Peyer's patch (tissue), 4 donors: ENCODE data around the gene ZNF79. TPM values are rescaled to one million over a fixed set of nuclear protein-coding genes. Genes with fewer than 3 reads are reported as not detected.

Experiments
- DNase-seq, 3 donors: peaks; one replicate each; pipeline ENCODE4 v3.0.0-alpha.2; 2017 to 2019
- H3K27ac ChIP-seq, 4 donors: fragments of 200-600 bp; sonication (generic); one replicate each; pipeline ENCODE4 v1.5.1; 2016 to 2019
- H3K27me3 ChIP-seq, 2 donors: fragments of 200-600 bp; sonication (generic); one replicate each; pipeline ENCODE4 v1.5.1; 2019
- H3K36me3 ChIP-seq, 3 donors: fragments of 200-600 bp; sonication (generic); one replicate each; pipeline ENCODE4 v1.5.1; 2016 to 2019
- H3K4me1 ChIP-seq, 4 donors: fragments of 200-600 bp; sonication (generic); one replicate each; pipeline ENCODE4 v1.5.1; 2016 to 2019
- H3K4me3 ChIP-seq, 4 donors: fragments of 200-600 bp; sonication (generic); 1 replicate in 3 of 4; 2 replicates in 1 of 4; pipeline ENCODE4 v1.5.1; 2016 to 2019; ENCODE audit warnings: mild to moderate bottlenecking in 1 of 4
- H3K9me3 ChIP-seq, 4 donors: fragments of 200-600 bp; sonication (generic); one replicate each; pipeline ENCODE4 v1.5.1; 2016 to 2019; ENCODE audit warnings: mild to moderate bottlenecking in 1 of 4
- POLR2A ChIP-seq, 2 donors: fragments of 450-650 bp; IDR thresholded peaks; one replicate each; pipeline ENCODE4 v1.5.1; 2017; ENCODE audit warnings: antibody characterized with exemption in 2 of 2, mild to moderate bottlenecking in 2 of 2, moderate library complexity in 2 of 2
- total RNA-seq, 4 donors: library from RNA; depleted of rRNA; stranded (reverse); fragments of >200 nt; gene quantifications; one replicate each; pipeline ENCODE4 v1.1.0, GENCODE V29; 2016
- TF ChIP-seq, protein P1 (sequence below), 6 experiments: fragments of 450-650 bp in 4 of 6; fragments of 200-600 bp in 2 of 6; sonication (generic) in 1 of 6; IDR thresholded peaks; one replicate each; pipeline ENCODE4 v1.5.1; 2017 to 2019; ENCODE audit warnings: antibody characterized with exemption in 6 of 6, mild to moderate bottlenecking in 3 of 6, moderate library complexity in 1 of 6

Gene ZNF79
- total RNA-seq, 4 donors from 2014 or later, result 12.7 to 47.9 (median 14.4) TPM

DNA sequence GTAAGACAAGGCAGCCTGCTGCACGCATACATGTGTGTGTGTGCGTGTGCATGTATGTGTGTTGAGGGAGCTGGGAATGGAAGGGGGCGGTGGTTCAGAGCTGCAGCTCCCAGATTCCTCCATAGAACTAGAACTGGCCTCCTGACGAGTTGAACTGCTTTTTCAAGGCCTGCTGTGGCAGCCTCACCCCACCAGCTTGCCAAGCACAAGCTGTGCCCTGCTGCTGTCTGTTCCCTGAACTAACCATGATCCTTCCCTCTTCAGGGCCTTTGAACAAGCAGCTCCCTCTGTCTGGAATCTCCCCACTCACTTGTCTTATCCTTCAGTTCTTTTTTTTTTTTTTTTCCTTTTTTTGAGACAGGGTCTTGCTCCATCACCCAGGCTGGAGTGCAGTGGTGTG, 49.8 kb downstream of the ZNF79 start:
- TF ChIP-seq POLR2A (IDR thresholded peaks at IDR 0.05), result no peak
- TF ChIP-seq, protein P1, sequence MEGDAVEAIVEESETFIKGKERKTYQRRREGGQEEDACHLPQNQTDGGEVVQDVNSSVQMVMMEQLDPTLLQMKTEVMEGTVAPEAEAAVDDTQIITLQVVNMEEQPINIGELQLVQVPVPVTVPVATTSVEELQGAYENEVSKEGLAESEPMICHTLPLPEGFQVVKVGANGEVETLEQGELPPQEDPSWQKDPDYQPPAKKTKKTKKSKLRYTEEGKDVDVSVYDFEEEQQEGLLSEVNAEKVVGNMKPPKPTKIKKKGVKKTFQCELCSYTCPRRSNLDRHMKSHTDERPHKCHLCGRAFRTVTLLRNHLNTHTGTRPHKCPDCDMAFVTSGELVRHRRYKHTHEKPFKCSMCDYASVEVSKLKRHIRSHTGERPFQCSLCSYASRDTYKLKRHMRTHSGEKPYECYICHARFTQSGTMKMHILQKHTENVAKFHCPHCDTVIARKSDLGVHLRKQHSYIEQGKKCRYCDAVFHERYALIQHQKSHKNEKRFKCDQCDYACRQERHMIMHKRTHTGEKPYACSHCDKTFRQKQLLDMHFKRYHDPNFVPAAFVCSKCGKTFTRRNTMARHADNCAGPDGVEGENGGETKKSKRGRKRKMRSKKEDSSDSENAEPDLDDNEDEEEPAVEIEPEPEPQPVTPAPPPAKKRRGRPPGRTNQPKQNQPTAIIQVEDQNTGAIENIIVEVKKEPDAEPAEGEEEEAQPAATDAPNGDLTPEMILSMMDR (IDR thresholded peaks at IDR 0.05), result no peak
- H3K9me3 ChIP-seq, result no peaks in the 10 kb centered on the region
- H3K36me3 ChIP-seq, result peaks cover 0 to 34% (median 0%) of the 10 kb centered on the region in 3 donors
- no peaks in the 10 kb centered on the region for H3K27me3 ChIP-seq
- H3K4me3 ChIP-seq, result no peak overlapping the region
- no peaks in the 10 kb centered on the region for H3K4me1 ChIP-seq
- no peak for DNase-seq
- H3K27ac ChIP-seq, result no peak overlapping the region

DNA sequence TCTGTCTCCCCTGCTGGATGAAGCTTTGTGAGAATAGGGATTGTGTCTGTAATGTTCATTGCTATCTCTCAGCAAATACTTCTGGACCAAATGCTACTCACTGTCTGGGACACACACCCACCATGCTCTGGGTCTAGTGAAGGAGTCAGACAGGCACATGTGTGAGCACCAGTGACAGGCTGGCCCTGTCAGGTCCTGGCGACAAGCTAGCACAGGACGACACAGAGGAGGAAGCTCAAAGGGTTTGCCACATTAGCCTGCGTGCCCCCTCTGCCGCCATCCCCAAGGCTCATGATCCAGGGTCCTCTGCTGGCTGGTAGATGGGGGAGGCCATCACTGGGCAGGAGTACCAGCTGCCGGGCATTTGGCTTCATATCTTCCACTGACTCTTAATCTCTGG, 50.4 kb downstream of the ZNF79 start:
- H3K27me3 ChIP-seq, result no peaks in the 10 kb centered on the region
- H3K27ac ChIP-seq, result no peak overlapping the region
- H3K36me3 ChIP-seq, result peaks cover 0 to 41% (median 0%) of the 10 kb centered on the region in 3 donors
- DNase-seq, result no peak
- H3K9me3 ChIP-seq, result no peaks in the 10 kb centered on the region
- no peak overlapping the region for H3K4me3 ChIP-seq
- H3K4me1 ChIP-seq, result no peaks in the 10 kb centered on the region
- TF ChIP-seq, protein P1 (IDR thresholded peaks at IDR 0.05), result no peak
- TF ChIP-seq POLR2A (IDR thresholded peaks at IDR 0.05), result no peak

DNA sequence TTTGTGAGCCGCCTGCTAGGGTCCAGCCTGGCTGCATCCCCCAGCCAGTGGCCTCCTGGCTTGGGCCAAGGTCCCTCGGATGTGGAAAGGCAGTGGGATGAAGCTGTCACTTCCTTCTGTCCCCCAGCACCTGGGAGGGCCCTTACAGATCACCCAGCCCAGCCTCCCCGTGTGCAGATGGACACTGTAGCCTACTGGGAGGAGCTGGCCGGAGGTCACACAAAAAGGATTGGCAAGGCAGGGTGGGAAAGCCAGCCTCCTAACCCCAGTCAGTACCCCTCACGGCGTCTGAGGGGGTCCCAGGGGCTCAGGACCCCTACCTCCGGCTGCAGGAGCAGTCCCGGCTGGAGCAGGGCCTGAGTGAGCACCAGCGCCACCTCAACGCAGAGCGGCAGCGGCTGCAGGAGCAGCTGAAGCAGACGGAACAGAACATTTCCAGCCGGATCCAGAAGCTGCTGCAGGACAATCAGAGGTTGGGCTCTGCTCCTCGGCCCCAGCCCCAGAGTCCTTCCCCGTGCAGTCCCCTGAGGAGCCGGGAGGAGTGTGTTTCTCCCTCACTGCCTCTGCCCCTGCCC, 55.4 kb downstream of the ZNF79 start:
- TF ChIP-seq, protein P1 (IDR thresholded peaks at IDR 0.05), result no peak
- no peak for TF ChIP-seq POLR2A (IDR thresholded peaks at IDR 0.05)
- Histone ChIP-seq H3K4me3 (no peak overlapping the region), H3K27ac (no peak overlapping the region), H3K27me3 (no peaks in the 10 kb centered on the region), H3K4me1 (no peaks in the 10 kb centered on the region), H3K36me3 (peaks cover 0 to 55% (median 0%) of the 10 kb centered on the region in 3 donors), H3K9me3 (no peaks in the 10 kb centered on the region)
- DNase-seq, result no peak

DNA sequence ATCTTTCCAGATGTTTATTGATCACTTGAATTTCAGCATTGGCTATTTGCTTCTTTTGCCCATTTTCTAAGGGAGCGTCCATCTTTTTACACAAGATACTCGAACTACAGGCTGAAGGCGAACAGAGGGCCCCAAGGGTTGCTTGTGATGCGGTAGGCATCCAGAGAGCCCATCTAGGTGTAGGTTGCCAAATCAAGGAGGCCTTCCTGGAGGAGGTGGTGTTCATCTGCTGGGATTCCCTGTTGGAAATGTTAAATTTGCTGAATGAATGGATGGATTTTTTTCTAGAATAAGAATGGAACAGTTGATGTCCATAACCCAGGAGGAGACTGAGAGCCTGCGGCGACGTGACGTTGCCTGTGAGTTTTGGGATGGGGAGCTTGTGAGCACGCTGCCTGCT, 58.5 kb downstream of the ZNF79 start:
- Histone ChIP-seq H3K27me3 (no peaks in the 10 kb centered on the region), H3K27ac (no peak overlapping the region), H3K9me3 (no peaks in the 10 kb centered on the region), H3K4me1 (no peaks in the 10 kb centered on the region), H3K36me3 (peaks cover 0 to 66% (median 0%) of the 10 kb centered on the region in 3 donors), H3K4me3 (no peak overlapping the region)
- TF ChIP-seq POLR2A (IDR thresholded peaks at IDR 0.05), result no peak
- TF ChIP-seq, protein P1 (IDR thresholded peaks at IDR 0.05), result no peak
- no peak for DNase-seq

DNA sequence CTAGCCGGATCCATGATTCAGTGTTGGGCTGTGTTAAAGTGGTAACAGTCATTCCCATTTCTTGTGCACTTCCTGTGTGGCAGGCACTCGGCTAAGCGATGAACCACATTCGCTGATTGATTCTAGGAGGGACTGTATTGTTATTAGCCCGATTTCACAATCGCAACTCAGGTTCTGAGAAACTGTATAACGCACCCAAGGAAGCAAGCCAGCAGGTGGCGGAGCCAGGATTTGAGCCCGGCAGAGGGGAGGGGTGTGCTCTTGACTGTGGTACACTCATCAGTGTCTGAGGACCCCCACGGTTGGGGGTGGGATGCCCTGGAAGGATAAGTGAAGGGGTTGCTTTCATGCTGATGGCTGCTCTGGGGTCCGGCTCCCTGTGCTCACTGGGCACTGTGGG, 61.8 kb downstream of the ZNF79 start:
- H3K27ac ChIP-seq, result no peak overlapping the region
- peaks cover 0 to 63% (median 0%) of the 10 kb centered on the region in 3 donors for H3K36me3 ChIP-seq
- TF ChIP-seq, protein P1 (IDR thresholded peaks at IDR 0.05), result no peak
- TF ChIP-seq POLR2A (IDR thresholded peaks at IDR 0.05), result no peak
- no peak for DNase-seq
- no peaks in the 10 kb centered on the region for H3K27me3 ChIP-seq
- H3K4me3 ChIP-seq, result no peak overlapping the region
- no peaks in the 10 kb centered on the region for H3K4me1 ChIP-seq
- H3K9me3 ChIP-seq, result no peaks in the 10 kb centered on the region
